Lower leg skin (tissue), 4 donors: ENCODE measurements around the gene RNF13. TPM values are rescaled to one million over a fixed set of nuclear protein-coding genes. Genes with fewer than 3 reads are reported as not detected.

Experiments
- DNase-seq, 2 donors: peaks; one replicate each; pipeline ENCODE4 v3.0.0-alpha.2; 2019; ENCODE audit warnings: low spot score in 2 of 2
- H3K4me3 ChIP-seq: fragments of 200-600 bp; sonication (generic); 2 replicates; pipeline ENCODE4 v1.5.1; 2017; ENCODE audit warnings: mild to moderate bottlenecking, low read depth; ENCODE audit not compliant: poor library complexity, severe bottlenecking
- CTCF ChIP-seq, 3 donors: fragments of 450-650 bp; IDR thresholded peaks; one replicate each; pipeline ENCODE4 v1.5.1; 2016; ENCODE audit warnings: antibody characterized with exemption in 3 of 3, mild to moderate bottlenecking in 3 of 3, moderate library complexity in 2 of 3
- POLR2A ChIP-seq, 2 donors: fragments of 450-650 bp; IDR thresholded peaks; one replicate each; pipeline ENCODE4 v1.6.1; 2016 to 2017; ENCODE audit warnings: antibody characterized with exemption in 2 of 2, mild to moderate bottlenecking in 1 of 2, moderate library complexity in 1 of 2
- WGBS, 2 donors: methylation state at CpG; one replicate each; pipeline ENCODE4 v1.1.5; 2018; 5-methylcytosine and 5-hydroxymethylcytosine counted together
- intact Hi-C: fragments of 100-400 bp; cut with DNase I; formaldehyde crosslinking; loops from one replicate; pipeline ENCODE4 v1.15.0; 2023; ENCODE audit warnings: low total_unique reads
- total RNA-seq, 4 donors: library from RNA; depleted of rRNA; stranded (reverse); fragments of >200 nt; gene quantifications; one replicate each; pipeline ENCODE4 v1.1.0, GENCODE V29; 2016

The RNF13 gene
- total RNA-seq, 4 donors from 2014 or later = 53.1 to 101 (median 86.5) TPM

DNA sequence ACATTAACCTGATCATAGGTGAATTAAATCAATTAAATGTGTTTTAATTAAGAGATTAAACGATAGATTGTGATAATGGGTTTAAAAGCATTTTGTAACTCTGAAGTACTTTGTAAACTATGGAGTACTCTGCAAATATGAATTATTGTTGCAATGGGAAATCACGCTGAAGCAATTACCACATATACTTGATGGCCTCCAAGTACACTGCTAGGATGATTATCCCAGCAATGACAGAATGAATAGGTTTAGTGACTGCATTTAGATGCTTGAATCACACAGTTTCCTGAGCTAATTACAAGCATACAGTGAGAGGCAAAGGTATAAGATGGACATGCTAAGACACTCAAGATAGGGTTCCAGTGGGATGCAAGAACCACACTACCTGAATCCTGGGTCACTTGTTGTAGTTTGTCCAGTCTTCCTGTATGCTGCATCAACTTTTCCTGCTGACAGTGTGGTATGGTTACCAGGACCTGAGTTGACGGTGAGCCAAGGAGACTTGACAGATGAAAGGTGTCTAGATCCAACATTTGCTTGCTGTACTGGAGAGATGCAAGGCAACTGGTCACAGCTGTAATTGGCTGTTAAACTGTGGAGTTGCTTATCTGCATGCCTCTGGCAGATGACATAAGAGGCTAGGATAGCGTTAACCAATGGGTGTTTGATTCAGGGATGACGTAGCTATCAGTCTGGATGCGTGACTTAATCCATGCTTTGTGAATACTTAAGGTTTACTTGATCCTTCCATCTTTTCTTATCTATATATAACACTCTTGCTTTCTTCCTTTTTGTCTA is 38.0 kb downstream of the RNF13 start:
- WGBS, 2 donors = 88 to 94% methylated on average over 6 of the region's 6 CpGs
- TF ChIP-seq CTCF (IDR thresholded peaks at IDR 0.05) = no peak
- no peak for TF ChIP-seq POLR2A (IDR thresholded peaks at IDR 0.05)
- intact Hi-C loops = no loop called here
- H3K4me3 ChIP-seq = no peak overlapping the region
- DNase-seq = no peak

- intact Hi-C loops = no loop called here
- DNase-seq = no peak
- no peak for TF ChIP-seq POLR2A (IDR thresholded peaks at IDR 0.05)
- no peak for TF ChIP-seq CTCF (IDR thresholded peaks at IDR 0.05)
- WGBS, 2 donors = 69 to 74% methylated on average over 2 of the region's 2 CpGs
- H3K4me3 ChIP-seq = no peak overlapping the region
Measured at GRCh38 chr3:149858911-149859310, 45.9 kb downstream of the RNF13 start.

- no peak for DNase-seq
- intact Hi-C loops = no loop called here
- no peak overlapping the region for H3K4me3 ChIP-seq
- TF ChIP-seq CTCF (IDR thresholded peaks at IDR 0.05) (no peak), POLR2A (IDR thresholded peaks at IDR 0.05) (no peak)
- WGBS, 2 donors = 52 to 62% methylated on average over 3 of the region's 3 CpGs
Measured at GRCh38 chr3:149860881-149861280, 47.9 kb downstream of the RNF13 start.

DNA sequence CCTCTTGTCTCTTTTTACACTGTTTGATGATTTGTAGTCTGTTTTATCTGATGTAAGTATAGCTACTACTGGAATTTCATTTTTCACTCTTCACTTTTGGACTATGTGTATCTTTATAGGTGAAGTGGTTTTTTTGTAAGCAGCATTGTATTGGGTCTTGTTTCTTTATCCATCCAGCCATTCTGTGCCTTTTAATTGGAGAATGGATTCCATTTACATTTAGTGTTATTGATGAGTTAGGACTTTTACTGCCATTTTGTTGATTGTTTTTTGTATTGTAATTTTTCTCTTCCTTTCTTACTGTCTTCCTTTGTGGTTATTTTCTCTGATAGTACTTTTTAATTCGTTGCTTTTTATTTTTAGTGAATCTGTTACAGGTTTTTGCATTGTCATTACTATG is 54.5 kb downstream of the RNF13 start:
- no peak for TF ChIP-seq POLR2A (IDR thresholded peaks at IDR 0.05)
- no peak for TF ChIP-seq CTCF (IDR thresholded peaks at IDR 0.05)
- no peak for DNase-seq
- intact Hi-C loops = no loop called here
- H3K4me3 ChIP-seq = no peak overlapping the region
- WGBS, 2 donors = 94 to 95% methylated on average over 1 of the region's 1 CpG

GRCh38 chr3:149871855-149872254 is 58.8 kb downstream of the RNF13 start:
- no peak for DNase-seq
- 82 to 83% methylated on average over 3 of the region's 3 CpGs for WGBS, 2 donors
- H3K4me3 ChIP-seq = no peak overlapping the region
- intact Hi-C loops = no loop called here
- TF ChIP-seq POLR2A (IDR thresholded peaks at IDR 0.05) (no peak), CTCF (IDR thresholded peaks at IDR 0.05) (no peak)

- DNase-seq = no peak
- intact Hi-C loops = no loop called here
- no peak overlapping the region for H3K4me3 ChIP-seq
- 78 to 96% methylated on average over 2 of the region's 2 CpGs for WGBS, 2 donors
- TF ChIP-seq CTCF (IDR thresholded peaks at IDR 0.05) (no peak), POLR2A (IDR thresholded peaks at IDR 0.05) (no peak)
Measured at GRCh38 chr3:149872589-149872988, 59.6 kb downstream of the RNF13 start.
